Stimulated activated CD4-positive, alpha-beta T cell treated with anti-CD3 and anti-CD28 coated beads, TNF-alpha, amount 100 ng/mL, for 48 hours (primary cell): ENCODE measurements around the gene CDC42BPA.
"Not testable (repeated sequence)": the region's sequence is repeated elsewhere in the genome, so short reads cannot be mapped to it uniquely, and the experiment has no call there.

Source experiments
- DNase-seq, 3 donors: peaks; one replicate each; pipeline ENCODE4 v3.0.0-alpha.2; 2020; ENCODE audit warnings: low read depth in 3 of 3

The CDC42BPA gene

GRCh38 chr1:226964611-226965486 is 353.4 kb downstream of the CDC42BPA start:
- no peak for DNase-seq

GRCh38 chr1:226964068-226964425 is 354.2 kb downstream of the CDC42BPA start:
- DNase-seq: no peak

- no peak for DNase-seq
Observed at GRCh38 chr1:226962421-226963391, 355.6 kb downstream of the CDC42BPA start.

GRCh38 chr1:226960944-226961765 is 357.1 kb downstream of the CDC42BPA start:
- peak in 2 of 3 donors; percentile 20 to 34 for DNase-seq

GRCh38 chr1:226960256-226960655 is 358.0 kb downstream of the CDC42BPA start:
- no peak for DNase-seq

GRCh38 chr1:226958300-226958699 is 360.0 kb downstream of the CDC42BPA start:
- no peak for DNase-seq

GRCh38 chr1:226957714-226958113 is 360.6 kb downstream of the CDC42BPA start:
- no peak for DNase-seq

GRCh38 chr1:226956942-226957713 is 361.2 kb downstream of the CDC42BPA start:
- DNase-seq: no peak

GRCh38 chr1:226955857-226956256 is 362.4 kb downstream of the CDC42BPA start:
- not testable (repeated sequence) for DNase-seq

- no peak for DNase-seq
Observed at GRCh38 chr1:226954777-226955176, 363.5 kb downstream of the CDC42BPA start.

- DNase-seq: no peak
Observed at GRCh38 chr1:226954337-226954736, 364.0 kb downstream of the CDC42BPA start.

GRCh38 chr1:226953175-226953800 is 365.0 kb downstream of the CDC42BPA start:
- no peak for DNase-seq

GRCh38 chr1:226952118-226952441 is 366.2 kb downstream of the CDC42BPA start:
- no peak for DNase-seq

- no peak for DNase-seq
Observed at GRCh38 chr1:226951286-226952117, 366.8 kb downstream of the CDC42BPA start.

GRCh38 chr1:226950871-226951270 is 367.4 kb downstream of the CDC42BPA start:
- DNase-seq: no peak

- no peak for DNase-seq
Observed at GRCh38 chr1:226950316-226950715, 368.0 kb downstream of the CDC42BPA start.

GRCh38 chr1:226949401-226949800 is 368.9 kb downstream of the CDC42BPA start:
- no peak for DNase-seq

GRCh38 chr1:226948996-226949395 is 369.3 kb downstream of the CDC42BPA start:
- no peak for DNase-seq

GRCh38 chr1:226948480-226948879 is 369.8 kb downstream of the CDC42BPA start:
- no peak for DNase-seq

GRCh38 chr1:226948051-226948450 is 370.2 kb downstream of the CDC42BPA start:
- no peak for DNase-seq
